Breast epithelium (tissue), 3 donors: ENCODE measurements around the gene LRRC52.

Experiments used
- POLR2A ChIP-seq: fragments of 450-650 bp; IDR thresholded peaks from one replicate; pipeline ENCODE4 v1.6.1; 2016; ENCODE audit warnings: antibody characterized with exemption, mild to moderate bottlenecking, moderate library complexity
- POLR2AphosphoS5 ChIP-seq, 3 donors: sonication (generic); formaldehyde crosslinking; IDR thresholded peaks; one replicate each; pipeline ENCODE4 v1.6.1; 2017; ENCODE audit warnings: antibody characterized with exemption in 3 of 3
- TF ChIP-seq, protein P1 (sequence below), 3 donors: fragments of 450-650 bp; IDR thresholded peaks; one replicate each; pipeline ENCODE4 v1.5.1; 2016 to 2017; ENCODE audit warnings: antibody characterized with exemption in 3 of 3, mild to moderate bottlenecking in 3 of 3, moderate library complexity in 3 of 3

DNA sequence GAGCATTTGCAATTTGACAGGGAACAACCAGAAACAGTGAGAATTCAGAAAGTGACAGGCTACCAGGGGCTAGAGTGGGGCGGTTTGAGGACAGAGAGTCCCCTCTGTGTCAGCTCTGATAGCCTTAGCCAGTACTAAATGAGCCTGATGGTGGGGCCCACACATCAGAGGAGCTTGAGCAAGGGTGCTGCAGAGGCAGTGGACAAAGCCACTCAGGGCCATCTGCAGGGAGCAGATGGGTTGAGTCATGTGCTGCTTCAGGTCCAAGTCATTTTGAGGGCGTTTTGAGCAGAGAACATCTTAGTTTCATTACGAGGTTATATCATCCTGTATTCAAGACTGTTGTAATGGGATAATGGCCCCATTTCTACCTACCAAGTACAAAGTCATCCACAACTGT, 7.7 kb downstream of the LRRC52 start:
- TF ChIP-seq POLR2A (no peak), POLR2AphosphoS5 (IDR thresholded peaks at IDR 0.05) (no peak)
- TF ChIP-seq, protein P1, sequence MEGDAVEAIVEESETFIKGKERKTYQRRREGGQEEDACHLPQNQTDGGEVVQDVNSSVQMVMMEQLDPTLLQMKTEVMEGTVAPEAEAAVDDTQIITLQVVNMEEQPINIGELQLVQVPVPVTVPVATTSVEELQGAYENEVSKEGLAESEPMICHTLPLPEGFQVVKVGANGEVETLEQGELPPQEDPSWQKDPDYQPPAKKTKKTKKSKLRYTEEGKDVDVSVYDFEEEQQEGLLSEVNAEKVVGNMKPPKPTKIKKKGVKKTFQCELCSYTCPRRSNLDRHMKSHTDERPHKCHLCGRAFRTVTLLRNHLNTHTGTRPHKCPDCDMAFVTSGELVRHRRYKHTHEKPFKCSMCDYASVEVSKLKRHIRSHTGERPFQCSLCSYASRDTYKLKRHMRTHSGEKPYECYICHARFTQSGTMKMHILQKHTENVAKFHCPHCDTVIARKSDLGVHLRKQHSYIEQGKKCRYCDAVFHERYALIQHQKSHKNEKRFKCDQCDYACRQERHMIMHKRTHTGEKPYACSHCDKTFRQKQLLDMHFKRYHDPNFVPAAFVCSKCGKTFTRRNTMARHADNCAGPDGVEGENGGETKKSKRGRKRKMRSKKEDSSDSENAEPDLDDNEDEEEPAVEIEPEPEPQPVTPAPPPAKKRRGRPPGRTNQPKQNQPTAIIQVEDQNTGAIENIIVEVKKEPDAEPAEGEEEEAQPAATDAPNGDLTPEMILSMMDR (IDR thresholded peaks at IDR 0.05): no peak
